ENCODE data around the gene TANGO2.
A peak's percentile ranks its signal among the peaks of the same experiment; 100 is the strongest.

The TANGO2 gene

GRCh38 chr22:20014526-20015186, 6.3 kb upstream of the TANGO2 start:
- DNase-seq, result no peak

DNA sequence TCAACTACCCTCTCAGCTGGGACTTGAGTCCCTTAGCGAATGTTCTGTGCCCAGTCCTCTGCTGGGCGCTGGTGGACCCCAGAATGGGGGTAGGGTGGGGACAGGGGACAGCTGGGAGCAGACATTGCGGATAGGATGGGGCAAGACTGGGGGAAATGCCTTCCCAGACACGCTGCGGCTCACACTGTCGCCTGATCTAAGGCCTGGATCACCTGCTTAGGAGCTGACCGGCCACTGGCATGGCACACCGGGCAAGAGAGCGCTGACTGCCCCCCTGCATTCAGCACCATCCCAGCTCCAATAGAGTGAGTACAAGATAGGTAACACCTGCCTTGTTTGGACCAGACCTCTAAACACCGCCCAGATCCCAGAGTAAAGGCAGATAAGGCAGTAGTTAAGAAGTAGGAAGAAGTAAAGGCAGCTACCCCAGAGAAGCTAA, 5.7 kb upstream of the TANGO2 start:
- DNase-seq, result no peak

DNA sequence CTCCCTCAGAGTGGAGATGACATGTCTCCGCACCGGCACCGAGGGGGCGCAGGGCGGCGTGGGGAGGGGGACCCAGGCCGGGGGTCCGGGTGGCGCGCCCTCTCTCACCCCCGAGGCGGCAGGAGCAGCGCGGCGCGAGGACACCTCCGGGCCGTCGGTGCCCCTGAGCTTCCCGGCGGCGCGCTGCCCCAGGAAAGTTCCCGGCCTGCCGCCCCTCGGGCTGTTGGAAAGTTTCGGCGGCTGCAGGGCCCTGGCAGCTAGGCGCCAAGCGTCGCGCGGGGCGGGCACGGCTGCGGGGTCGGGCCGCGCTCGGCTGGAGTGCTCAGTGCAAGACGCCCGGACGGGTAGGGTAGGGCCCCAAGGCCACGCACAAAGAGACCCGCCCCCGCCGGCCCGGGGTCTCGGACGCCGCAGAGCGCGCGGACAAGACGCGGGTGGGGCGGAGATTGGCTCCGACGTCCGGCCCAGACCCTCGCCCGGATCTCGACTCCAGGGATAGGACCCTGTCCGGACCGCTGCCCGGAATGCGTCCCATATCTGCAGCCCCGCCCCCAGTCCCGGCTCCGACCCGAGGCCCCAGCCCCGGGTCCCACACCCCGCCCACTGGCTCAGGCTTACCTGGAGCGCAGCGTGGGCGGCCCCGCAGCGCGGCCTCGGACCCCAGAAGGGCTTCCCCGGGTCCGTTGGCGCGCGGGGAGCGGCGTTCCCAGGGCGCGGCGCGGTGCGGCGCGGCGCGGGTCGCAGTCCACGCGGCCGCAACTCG, 4.8 kb upstream of the TANGO2 start:
- DNase-seq, result no peak

DNA sequence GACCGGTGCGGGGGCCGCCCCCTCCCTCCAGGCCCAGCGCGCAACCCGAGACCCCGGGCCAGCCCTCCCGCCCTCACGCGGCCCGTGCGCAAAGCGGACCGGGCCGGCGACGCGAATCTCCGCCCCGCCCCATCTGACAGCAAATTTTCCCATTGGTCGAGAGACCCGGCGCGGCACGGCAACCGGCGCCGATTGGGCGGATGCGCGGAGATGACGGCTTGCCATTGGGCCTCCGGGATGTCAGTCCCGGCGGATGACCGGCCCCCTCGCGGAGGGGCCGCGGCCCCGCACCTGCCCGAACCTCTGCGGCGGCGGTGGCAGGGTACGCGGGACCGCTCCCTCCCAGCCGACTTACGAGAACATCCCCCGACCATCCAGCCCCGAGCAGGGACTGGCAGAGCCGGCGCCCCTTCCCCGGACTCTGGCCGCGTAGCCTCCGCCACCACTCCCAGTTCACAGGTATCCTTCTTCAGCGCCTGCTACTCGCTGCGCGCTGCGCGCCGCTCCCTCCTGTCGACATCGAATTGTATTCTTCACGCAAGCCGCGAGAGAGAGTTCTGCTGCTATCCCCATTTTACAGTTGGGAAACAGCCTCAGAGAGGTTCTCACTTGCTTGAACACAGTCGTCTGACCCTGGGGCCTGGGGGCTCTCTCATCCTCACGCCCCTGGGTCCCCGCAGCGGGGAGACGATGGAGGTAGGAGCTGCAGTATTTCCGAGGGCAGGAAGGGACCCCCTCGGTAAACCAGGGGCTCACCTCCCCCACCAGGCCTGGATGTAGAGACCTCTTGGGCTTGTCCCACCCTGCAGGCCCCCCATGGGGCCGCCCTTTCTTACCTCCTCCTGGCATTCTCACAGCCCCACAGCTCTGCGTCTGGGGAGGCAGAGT, 3.9 kb upstream of the TANGO2 start, which contains the start of gene ARVCF:
Gene ARVCF, minus strand, starts transcription at position 90 of the 888 bp plus-strand sequence. CDS start 26,029 bp downstream, outside the sequence.
- DNase-seq, result peak; percentile 90

- no peak for DNase-seq
Observed at GRCh38 chr22:20017622-20017958, 3.3 kb upstream of the TANGO2 start.

DNA sequence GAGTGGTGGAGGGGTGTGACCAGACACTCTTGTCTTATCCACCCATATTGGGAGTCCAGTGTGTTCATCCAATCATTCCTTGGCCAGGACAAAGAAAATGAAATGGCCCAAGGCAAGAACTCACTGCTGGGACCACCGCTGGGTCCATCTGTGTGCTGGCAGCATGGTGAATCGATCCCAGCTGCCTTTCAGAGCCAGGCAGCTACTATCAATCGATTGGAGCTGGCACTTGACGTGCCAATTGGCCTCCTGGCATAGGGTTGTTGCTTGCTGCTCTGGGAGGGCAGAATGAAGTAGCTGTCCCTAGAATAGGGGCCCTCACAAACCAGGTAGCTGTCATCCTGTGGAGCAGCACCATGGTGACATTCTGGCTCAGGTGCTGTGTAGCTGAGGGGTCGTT, 2.9 kb upstream of the TANGO2 start:
- no peak for DNase-seq

- DNase-seq, result no peak
Observed at GRCh38 chr22:20019661-20020532, 1.0 kb upstream of the TANGO2 start.

DNA sequence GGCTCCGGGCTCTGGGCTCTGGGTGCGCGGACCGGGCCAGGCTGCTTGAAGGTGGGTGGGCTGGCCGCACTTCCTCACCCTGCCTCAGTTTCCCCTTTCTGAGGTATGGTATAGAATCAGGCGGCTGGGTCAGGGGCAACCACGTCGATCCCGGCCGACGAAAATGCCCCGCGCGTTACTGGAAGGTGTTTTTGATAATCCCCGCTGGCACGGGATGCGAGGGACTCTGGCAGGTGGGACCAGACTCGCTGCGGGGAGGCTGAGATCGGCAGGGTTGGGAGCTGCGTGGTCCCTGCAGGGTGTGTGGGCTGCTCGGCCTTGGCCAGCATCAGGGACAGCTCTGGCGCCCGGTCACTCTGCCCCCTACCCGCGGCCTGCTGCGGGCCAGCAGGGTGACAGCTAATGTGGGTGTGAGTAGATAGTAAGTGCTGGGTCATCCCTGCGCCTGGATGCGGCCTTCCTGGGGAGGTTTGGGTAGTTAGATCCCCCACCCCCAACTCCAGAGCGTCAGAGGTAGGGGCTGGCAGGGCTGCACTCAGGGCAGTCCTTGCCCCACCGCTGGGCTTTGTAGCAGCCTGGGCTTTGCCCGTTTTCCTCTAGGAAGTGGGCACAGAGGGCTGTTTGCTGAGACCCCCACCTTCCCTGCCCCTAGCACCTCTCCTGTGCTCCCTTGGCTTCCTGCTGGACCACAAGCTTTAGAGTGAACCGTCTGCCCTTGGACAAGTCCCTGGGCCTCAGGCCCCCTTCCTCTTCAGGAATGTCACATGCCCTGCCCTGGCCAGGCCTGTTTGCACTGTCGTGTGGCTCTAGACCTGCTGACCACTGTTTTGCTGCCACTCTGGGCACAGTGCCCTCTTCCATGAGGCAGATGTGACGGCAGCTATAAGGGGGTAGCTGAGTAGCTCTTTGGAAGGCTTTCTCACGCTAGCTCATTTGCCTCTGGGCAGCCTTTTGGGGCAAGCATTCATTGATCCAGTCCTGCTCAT, 579 bp downstream of the TANGO2 start:
- no peak for DNase-seq

GRCh38 chr22:20022231-20022977, 1.5 kb downstream of the TANGO2 start:
- DNase-seq, result no peak

DNA sequence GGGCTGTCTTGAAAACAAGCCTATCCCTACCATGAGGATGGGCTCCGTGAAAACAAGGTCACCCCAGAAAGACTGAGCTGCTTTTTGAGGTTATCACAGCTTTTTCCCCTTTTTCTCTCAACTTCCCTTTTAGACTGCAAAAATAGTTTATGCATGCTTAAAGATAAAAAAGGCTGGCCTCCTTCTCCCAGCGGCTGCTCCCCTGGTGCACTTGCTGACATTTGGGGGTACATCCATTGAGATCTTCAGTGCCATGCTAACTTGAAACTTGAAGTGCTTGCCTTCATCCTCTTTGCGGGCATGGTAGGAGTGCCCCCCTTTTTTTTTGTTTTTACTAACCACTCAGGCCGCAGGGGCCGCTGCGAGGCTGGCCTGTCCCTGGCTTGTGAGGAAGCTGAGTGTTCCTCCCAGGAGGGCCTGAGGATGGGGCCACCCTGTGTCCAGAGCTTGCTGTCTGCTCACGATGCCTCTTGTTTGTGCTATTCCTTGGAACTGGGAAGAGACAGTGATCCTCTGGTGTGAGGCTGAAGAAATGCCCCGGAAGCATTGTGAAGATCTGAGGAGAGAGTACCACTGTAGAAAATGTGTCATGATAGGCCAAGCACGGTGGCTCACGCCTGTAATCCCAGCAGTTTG, 2.2 kb downstream of the TANGO2 start:
- DNase-seq, result no peak

- no peak for DNase-seq
Observed at GRCh38 chr22:20024225-20024624, 3.3 kb downstream of the TANGO2 start.

DNA sequence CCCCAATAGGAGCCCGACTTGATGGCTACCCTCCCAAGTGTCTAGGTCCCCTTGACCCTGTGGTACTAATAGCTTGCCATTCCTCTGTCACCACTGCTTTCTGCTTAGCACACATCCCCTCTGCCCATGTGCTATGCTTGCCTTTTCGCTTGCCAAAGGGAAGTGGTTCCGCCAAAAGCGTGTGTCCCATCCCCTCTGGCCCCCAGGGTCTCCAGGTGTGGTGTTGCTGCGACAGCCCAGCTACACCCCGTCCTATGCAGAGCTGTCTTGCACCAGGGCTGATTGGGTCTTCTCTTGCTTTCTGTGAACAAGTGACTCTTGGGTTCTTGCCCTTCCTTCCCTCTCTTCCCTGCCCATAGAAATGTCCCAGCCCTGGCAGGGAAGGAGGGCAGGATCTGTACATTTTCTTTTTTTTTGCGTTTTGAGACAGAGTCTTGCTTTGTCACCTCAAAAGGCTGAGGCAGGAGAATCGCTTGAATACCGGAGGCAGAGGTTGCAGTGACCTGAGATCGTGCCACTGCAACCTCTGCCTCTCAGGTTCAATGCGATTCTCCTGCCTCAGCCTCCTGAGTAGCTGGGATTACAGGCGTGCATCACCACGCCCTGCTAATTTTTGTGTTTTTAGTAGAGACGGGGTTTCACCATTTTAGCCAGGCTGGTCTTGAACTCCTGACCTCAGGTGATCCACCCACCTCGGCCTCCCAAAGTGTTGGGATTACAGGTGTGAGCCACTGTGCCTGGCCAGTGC, 3.9 kb downstream of the TANGO2 start:
- DNase-seq, result no peak

DNA sequence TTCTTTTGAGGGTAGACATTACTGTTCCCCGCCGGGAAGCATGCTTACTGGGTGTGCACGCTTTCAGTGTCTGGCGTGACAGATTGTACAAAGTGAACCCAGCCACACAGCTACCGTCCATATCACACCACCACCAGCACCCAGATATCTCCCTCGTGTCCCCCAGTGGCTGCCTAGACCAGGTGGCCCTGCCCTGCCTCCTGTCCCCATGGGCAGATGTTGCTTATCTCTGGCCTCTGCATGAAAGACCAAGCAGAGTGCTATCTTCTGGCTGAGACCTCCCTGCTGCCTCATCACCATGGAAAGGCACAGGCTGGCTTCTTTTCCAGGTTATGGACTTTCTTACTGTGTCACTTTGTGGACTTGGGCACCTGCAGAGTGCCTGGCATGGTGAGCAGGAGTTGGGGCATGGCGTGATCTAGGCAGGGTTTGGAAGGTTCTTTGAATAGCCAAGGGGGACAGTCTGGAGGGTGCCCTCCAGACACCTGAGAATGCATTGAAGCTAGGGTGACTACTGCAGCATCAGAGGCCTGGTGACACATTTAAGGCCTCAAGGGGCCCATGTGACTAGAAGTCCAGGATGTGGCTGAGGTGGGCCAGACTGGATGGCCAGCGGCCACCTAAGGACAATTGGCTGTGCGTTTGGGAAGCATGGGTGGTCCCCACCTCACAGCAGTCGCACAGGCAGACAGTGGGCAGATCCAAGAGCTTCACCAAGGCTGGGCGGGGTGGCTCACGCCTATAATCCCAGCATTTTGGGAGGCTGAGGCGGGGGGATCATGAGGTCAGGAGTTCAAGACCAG, 4.7 kb downstream of the TANGO2 start:
- DNase-seq, result no peak

DNA sequence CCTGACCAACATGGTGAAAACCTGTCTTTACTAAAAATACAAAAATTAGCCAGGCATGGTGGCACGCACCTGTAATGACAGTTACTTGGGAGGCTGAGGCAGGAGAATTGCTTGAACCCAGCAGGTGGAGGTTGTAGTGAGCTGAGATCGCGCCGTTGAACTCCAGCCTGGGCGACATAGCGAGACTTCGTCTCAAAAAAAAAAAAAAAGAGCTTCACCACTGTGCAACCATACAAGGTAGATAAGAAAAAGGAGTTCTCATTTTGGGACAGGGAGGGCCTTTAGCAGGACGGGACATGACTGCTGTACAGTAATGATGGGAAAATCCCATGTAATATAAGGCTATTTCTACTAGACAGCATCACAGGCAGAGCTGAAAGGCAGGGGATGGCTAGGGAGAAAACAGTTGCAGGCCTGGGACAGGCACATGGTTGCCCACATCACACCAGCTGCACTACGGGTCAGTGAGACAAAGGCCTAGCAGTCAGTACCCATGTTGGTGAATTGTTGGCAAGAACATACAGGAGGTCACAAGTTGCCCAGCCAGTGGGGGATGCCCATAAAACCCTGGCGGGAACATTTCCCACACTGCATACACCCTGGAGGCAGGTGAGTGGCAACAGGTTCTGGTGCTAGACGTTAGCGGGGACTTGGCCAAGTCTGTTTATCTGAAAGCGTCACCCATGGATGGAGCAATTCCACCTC, 5.4 kb downstream of the TANGO2 start:
- DNase-seq, result no peak

DNA sequence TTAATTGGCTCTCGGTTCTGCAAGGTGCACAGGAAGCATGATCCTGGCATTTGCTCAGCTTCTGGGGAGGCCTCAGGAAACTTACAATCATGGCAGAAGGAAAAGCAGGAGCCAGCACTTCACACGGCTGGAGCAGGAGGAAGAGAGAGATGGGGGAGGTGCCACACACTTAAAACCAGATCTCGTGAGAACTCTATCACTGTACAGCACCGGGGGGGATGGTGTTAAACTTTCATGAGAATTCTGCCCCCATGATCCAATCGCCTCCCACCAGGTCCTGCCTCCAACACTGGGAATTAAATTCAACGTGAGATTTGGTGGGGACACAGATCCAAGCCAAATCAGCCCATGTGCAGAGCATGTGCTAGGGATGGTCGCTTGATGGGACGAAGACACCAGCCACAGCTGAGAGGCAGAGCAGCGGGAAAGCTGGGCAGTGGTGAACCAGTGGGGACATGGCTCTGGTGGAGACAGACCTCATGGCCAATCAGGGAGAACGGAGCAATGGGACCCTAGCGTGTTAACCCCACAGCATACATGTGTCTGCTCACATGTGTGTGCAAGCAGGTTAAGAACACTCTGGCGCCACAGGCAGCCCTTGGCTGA, 6.2 kb downstream of the TANGO2 start:
- no peak for DNase-seq

- DNase-seq, result no peak
Observed at GRCh38 chr22:20027966-20028854, 7.3 kb downstream of the TANGO2 start.
